ENCODE data around the gene SPOCK2. TPM values are rescaled to one million over a fixed set of nuclear protein-coding genes. Genes with fewer than 3 reads are reported as not detected.

SPOCK2 gene
- total and polyA plus RNA-seq, 10 donors = 12.6 to 64.3 (median 40.5) TPM

DNA sequence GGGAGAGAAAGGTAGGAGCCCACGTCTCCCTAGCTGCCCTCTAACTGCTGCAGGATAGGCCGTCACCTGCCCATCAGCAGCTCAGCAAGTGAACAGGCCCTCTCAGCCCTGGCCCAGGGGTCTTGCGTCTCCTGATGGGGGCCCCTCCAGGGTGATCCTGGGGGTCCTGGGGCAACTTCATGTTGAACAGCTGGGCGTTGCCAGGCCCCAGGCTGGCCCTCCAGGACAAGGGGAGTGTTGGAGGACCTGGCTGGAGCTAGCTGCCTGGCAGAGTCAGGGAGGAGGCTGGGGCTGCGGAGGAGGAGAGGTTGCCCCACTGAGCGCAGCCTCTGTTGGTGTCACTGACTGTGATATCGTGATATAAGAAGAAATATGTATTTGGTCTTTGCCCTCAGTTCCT, 34.7 kb downstream of the SPOCK2 start:
- Histone ChIP-seq H3K4me3 (no peak overlapping the region), H3K27ac (no peak overlapping the region), H3K9me3 (peaks cover 0 to 7% (median 2%) of the 10 kb centered on the region in 8 donors), H3K27me3 (replicated peaks in 1 of 7) (no peaks in the 10 kb centered on the region), H3K36me3 (no peaks in the 10 kb centered on the region), H3K4me1 (peaks cover 0 to 13% (median 1%) of the 10 kb centered on the region in 6 donors)
- DNase-seq = peak; percentile 72
- intact Hi-C loops (cut with DNase I; ENCODE audit: low total_unique reads) = no loop called here
- no peak for TF ChIP-seq POLR2A (IDR thresholded peaks at IDR 0.05)
- TF ChIP-seq CTCF (IDR thresholded peaks at IDR 0.05 in 8 of 11, conservative IDR thresholded peaks at IDR 0.05 in 3 of 11) = no peak
- TF ChIP-seq POLR2AphosphoS5 (IDR thresholded peaks at IDR 0.05) = no peak
- 86 to 93% (median 90%) methylated on average over 7 of the region's 7 CpGs for WGBS, 5 donors

DNA sequence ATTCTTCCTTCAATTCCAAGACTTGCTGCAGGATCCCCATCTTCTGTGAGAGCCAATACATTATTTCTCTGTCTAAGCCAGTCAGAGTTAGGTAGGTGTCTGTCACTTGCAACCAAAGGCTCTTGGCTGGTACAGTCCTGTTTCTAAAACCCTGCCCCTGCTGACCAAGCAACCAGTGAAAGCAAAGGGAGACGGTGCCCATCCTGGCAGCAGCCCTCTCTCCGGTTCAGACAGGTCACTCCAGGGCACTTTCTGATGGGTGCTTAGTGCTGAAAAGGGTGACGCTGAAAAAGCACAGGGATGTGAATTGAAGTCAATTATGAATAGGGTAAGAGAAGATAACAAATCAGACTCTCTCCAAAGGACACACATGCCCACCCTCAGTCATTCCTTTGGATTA, 37.5 kb downstream of the SPOCK2 start:
- Histone ChIP-seq H3K27me3 (replicated peaks in 1 of 7) (no peaks in the 10 kb centered on the region), H3K36me3 (no peaks in the 10 kb centered on the region), H3K9me3 (peaks cover 0 to 7% (median 2%) of the 10 kb centered on the region in 8 donors), H3K4me1 (peaks cover 0 to 11% (median 6%) of the 10 kb centered on the region in 6 donors), H3K27ac (no peak overlapping the region), H3K4me3 (no peak overlapping the region)
- 60 to 96% (median 82%) methylated on average over 3 of the region's 3 CpGs for WGBS, 5 donors
- TF ChIP-seq CTCF (IDR thresholded peaks at IDR 0.05 in 8 of 11, conservative IDR thresholded peaks at IDR 0.05 in 3 of 11) (no peak), POLR2A (IDR thresholded peaks at IDR 0.05) (no peak), POLR2AphosphoS5 (IDR thresholded peaks at IDR 0.05) (no peak)
- DNase-seq = no peak
- intact Hi-C loops (cut with DNase I; ENCODE audit: low total_unique reads) = no loop called here

- intact Hi-C loops (cut with DNase I; ENCODE audit: low total_unique reads) = loop anchor here (5.0 to 10.0 kb wide), 3 partner anchors 153 to 735 kb away; partner anchors contain the start of gene SLC29A3
- no peak overlapping the region for H3K4me3 ChIP-seq
- H3K4me1 ChIP-seq = peaks cover 0 to 11% (median 6%) of the 10 kb centered on the region in 6 donors
- H3K9me3 ChIP-seq = peaks cover 0 to 7% (median 2%) of the 10 kb centered on the region in 8 donors
- no peak for DNase-seq
- WGBS, 5 donors = 83 to 94% (median 87%) methylated on average over 5 of the region's 5 CpGs
- TF ChIP-seq CTCF (IDR thresholded peaks at IDR 0.05 in 8 of 11, conservative IDR thresholded peaks at IDR 0.05 in 3 of 11) = peak in 1 of 11 experiments; percentile 8
- TF ChIP-seq POLR2AphosphoS5 (IDR thresholded peaks at IDR 0.05) = no peak
- no peaks in the 10 kb centered on the region for H3K27me3 ChIP-seq (replicated peaks in 1 of 7)
- H3K36me3 ChIP-seq = no peaks in the 10 kb centered on the region
- no peak overlapping the region for H3K27ac ChIP-seq
These were observed 38.2 kb downstream of the SPOCK2 start for GRCh38 chr10:72049969-72050781.

GRCh38 chr10:72049472-72049871, 38.9 kb downstream of the SPOCK2 start:
- no peak for TF ChIP-seq CTCF (IDR thresholded peaks at IDR 0.05 in 8 of 11, conservative IDR thresholded peaks at IDR 0.05 in 3 of 11)
- no peak for TF ChIP-seq POLR2AphosphoS5 (IDR thresholded peaks at IDR 0.05)
- TF ChIP-seq POLR2A (IDR thresholded peaks at IDR 0.05) = no peak

More at GRCh38 chr10:72049472-72049871, 38.9 kb downstream of the SPOCK2 start:
- Histone ChIP-seq H3K27me3 (replicated peaks in 1 of 7) (no peaks in the 10 kb centered on the region), H3K4me3 (no peak overlapping the region), H3K36me3 (no peaks in the 10 kb centered on the region), H3K4me1 (peaks cover 0 to 11% (median 7%) of the 10 kb centered on the region in 6 donors), H3K27ac (no peak overlapping the region), H3K9me3 (peaks cover 0 to 7% (median 2%) of the 10 kb centered on the region in 8 donors)
- intact Hi-C loops (cut with DNase I; ENCODE audit: low total_unique reads) = loop anchor here (5.0 to 10.0 kb wide), 3 partner anchors 152 to 735 kb away; partner anchors contain the start of gene SLC29A3
- no peak for DNase-seq
- 80 to 92% (median 81%) methylated on average over 1 of the region's 1 CpG for WGBS, 5 donors

Data from spleen (tissue), 11 donors.